GM10847 (cell line): ENCODE results near the gene RBFOX1.

Experiments
- POLR2A ChIP-seq: IDR thresholded peaks from 2 replicates; pipeline ENCODE4 v1.6.1; 2011; ENCODE audit not compliant: insufficient read length; ENCODE audit errors: extremely low read depth

Gene RBFOX1

DNA sequence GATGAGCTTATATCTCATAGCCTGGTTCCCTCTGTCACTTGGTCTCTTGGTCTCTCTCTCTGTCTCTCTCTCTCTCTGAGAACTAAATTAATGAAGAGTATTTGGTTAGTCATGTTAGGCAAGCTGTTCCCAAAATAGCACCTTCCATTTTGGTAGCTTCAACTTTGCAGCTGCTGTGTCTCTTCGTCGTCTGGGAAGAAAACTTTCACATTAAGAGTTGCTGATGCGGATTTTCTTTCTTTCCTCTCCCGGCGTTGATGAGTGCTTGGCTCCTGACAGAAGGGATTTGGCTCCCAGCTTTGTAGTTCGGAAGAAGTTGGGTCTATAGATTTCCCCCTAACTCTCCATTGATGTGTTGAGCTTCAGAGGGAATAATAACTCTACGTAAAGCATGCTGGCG lies at the start of gene RBFOX1:
RBFOX1 (plus strand) TSS at position 235 of the 400 bp plus-strand sequence.
- no peak for TF ChIP-seq POLR2A

DNA sequence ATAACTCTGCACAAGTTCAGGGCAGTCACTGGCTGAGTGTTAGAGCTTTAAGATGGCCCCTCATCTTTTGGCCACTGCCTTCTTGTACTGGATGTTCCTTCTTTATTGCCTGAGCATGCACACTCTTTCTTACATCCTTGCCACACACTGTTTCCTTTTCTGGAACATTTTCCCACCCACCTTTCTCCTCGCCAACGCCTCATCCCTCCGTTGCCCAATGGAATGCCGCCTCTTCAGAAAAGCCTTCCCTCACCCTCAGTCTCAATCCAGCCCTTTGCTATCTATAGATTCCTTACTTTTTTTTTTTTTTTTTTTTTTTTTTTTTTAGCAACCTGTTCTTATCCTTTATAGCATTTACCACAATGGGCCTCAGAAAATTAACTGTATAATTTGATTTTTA lies 47.9 kb upstream of the RBFOX1 start:
- TF ChIP-seq POLR2A, result no peak

DNA sequence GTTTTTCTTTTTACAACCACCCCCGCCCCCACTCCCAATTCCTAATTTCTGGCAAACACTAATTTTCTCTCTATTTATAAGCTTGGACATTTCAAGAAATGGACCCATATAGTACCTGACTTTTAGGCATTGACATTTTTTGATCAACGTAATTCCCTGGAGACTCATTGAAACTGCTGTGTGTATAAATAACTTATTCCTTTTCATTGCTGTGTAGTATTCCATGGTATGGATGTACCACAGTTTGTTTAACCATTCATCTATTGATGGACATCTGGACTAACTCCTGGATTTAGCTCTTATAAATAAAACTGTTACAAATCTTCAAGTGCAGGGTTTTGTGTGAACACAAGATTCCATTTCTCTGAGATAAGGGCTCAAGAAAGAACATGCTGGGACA lies 47.1 kb upstream of the RBFOX1 start:
- no peak for TF ChIP-seq POLR2A

DNA sequence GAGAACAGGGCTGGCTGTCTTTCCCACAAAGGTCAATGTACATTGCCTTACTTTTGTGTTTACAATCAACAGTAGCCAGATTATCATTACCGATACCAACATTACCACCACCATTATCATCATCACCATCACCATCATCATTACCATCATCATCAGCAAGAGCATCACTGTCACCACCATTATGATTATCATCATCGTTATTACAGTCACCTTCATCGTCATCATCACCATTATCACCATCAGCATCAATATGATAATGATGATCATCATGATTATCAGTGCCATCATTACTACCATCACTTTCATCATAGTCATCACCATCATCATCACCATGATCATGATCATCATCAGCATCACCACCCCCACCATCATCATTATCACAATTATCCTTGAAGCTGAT lies 43.3 kb upstream of the RBFOX1 start:
- no peak for TF ChIP-seq POLR2A

DNA sequence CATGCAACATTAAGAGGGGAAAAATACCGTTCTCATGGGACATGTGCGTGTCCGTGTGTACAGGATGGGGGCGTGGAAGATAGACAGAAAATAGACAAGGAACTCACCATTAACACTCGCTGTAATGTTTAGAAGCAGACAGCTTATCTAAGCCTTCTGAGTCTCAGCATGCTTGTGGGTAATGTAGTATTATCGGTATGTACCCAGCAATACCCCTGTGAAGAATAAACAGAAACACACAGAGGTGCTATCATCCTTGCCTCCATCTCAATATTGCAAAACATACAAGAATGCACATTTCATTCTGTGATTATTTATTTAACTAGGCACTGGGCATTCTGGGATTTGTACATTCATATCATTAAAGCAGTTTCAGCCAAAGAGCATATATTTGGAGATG lies 42.0 kb upstream of the RBFOX1 start:
- TF ChIP-seq POLR2A, result no peak

DNA sequence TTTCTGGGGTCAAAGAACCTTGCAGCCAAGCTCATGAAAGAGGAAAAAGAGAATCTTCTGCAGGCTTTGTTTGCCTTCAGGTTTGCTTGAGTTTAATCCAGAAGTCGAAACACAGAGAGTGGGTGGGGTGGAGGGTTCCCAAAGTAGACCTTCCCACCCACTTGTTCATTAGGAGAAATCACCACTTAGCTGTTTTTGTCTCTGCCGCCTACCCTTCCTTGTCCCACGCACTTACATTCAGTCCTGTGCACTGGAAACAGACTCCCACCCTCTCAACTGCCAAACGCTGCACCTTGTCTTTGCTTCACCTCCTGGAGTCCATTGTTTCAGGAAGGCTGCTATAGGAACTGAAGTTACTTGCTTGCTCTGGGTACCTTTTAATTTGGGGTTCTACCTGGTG lies 38.6 kb upstream of the RBFOX1 start:
- TF ChIP-seq POLR2A, result no peak

DNA sequence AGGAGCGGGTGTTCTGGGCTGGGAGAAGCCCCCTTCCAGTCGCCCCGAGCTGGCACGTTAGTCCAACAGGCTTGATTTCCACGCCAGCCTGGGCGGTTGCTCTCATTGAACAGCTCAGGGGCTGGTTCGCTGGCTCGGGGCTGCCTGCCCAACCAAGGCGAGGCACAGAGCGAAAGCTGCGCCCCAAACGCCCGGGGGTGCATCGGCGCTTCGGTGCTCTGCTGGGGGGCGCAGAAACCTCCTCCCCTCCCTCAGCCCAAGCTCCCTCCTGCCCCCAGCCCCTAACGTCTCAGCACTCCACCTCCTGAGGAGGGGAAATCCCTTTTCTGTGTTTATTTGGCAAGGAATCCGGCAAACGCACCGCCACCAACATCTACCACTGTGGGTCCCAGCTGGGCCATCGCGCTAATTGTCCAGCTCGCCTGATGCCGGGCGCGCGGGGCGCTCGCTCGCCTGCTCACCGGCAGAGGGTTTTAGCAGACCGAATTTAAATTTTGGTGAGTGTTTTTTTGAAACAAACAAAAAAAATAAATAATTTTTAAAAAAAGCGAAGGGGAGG lies 29.5 kb upstream of the RBFOX1 start:
- no peak for TF ChIP-seq POLR2A

DNA sequence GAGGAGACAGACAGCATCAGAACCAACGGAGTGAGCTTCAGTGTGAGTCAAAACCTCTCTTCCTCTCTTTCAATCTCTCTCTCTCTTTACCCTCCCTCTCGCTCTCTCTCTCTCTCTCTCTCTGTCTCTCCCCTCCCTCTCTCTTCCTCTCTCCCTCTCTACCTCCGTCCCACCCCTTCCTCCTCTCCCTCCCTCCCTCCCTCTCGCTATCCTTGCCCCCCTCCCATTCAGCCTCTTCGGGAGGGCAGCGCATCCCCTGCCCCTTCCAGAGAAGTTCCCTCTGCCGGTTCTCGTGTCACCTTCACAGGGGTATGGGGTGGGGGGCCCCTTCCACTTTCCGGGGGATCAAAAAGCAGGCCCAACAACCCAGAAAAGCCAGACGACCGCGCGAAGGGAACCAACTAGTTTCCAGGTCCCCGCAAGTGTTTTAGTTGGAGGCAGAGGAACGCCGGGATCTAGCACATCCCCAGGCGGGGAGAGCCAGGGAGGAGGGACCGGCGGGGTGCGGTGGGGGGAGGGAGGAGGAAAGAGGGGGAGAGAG lies 28.9 kb upstream of the RBFOX1 start:
- TF ChIP-seq POLR2A, result no peak

DNA sequence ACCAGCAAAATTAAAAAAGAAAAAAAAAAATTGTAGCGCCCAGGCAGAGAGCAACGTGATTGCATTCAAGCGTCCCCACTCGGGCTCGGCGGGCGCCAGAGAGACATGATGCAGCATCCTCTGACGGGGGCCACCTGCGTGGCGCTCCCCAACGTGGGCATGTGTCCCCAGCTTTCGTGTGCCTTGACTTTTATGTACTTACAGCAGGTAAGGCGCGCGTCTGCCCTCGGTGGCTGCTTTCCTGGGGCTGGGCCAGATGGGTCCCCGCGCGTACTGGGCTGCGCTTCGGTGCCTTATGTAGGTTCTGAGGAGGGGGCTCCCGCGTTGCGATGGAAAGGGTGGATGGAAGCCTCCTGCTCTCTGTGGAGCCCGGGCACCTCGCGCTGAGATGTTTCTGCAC lies 28.4 kb upstream of the RBFOX1 start:
- TF ChIP-seq POLR2A, result no peak

DNA sequence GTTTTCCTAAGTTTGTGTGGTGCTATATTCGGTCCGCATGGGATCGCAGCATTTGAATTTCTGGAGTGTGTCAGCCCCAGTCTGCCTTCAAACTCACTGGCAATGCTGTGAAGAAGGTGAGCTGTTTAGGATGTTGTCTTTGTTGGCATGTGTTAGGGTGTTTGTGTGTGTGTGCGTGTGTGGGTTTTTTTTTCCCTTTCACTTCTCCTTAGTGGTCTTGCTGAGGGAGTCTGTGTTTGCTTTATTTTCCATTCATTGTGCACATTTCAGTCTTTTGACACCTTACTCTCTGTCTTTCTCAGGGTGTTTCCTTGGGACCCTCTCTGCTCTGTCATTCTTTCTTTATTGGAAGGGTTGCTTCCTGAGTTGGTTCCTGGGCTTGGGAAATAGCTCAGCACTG lies 27.7 kb upstream of the RBFOX1 start:
- TF ChIP-seq POLR2A, result no peak

DNA sequence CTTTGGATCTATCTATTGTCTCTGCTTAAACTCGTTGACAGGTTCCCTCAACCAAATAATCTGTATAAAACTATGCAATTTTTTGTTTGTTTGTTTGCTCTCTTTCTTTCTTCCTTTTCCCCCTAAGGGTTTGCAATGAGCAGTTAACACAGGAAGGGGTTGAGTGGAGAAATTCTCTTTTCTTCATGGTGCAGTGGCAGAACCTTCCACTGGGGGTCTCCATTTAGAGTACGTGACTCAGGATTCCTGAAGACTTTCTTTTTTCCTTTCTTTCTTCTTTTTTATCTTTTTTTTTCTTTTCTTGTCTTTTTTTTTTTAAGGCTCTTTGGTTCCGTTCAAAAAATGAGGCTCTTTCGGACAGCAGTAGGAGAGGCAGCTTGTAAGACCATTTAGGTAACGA lies 19.5 kb upstream of the RBFOX1 start:
- no peak for TF ChIP-seq POLR2A

DNA sequence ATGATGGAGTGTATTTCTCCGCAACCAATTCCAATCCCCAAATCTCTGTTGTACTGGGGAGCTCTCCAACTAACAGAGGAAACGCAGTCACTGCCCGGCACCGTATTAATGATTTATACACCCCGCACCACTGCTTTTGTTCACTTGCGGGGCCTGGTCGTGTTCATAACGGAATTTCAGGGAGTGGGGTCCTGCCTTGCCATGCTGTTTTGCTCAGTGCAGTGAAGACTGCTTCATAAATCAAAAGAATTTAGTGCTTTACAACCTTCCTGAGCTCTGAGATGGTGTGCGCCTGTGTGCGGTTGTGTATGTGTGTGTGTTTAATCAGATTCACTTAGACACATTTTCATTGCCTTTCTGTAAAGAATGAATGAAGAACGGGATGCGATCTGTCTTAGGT lies 18.5 kb upstream of the RBFOX1 start:
- TF ChIP-seq POLR2A, result no peak

DNA sequence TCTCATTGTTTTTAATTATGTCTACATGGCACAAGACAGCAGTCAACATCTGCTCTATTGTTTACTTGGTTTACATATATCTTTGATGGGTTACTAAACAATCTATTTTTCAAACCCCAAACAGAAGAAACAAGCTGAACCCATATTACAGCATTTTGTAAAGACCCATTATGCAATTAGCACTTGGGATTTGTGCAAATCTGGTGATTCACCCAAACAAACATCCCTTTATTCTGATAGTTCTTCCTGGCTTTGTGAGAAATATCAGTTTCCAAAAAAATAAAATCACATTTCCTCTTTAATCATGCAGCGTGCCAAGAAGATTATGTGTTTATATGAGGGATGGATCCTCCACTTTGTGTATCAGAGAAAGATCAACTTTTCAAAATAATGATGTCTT lies 16.8 kb upstream of the RBFOX1 start:
- TF ChIP-seq POLR2A, result no peak

DNA sequence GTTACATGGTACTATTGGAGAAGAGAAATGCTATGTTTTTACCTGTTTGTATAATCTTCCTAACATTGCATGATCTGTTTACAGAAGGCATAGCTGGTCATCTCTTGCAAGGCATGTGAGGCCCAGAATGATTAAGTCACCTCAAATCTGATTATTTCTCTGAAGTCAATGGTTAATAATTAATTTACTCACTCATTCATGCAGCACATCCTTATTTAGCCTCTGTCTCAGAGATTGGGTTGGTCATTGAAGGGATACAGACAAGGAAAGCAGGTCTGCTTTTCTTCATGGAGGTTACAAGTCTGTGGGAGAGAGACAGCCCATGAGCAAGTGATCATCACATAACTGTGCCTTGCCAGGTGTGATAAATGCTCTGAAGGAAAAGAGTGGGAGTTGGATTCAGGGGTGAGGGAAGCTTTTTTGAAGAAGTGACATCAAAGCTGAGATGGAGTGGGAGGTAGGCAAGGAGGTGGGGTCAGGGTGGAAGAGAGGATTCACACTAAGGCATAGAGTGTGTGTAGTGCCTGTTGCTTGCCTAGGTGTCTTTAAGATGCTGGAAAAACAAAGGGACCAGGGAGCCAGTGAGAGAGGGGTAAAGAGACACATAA lies 16.3 kb upstream of the RBFOX1 start:
- TF ChIP-seq POLR2A, result no peak

DNA sequence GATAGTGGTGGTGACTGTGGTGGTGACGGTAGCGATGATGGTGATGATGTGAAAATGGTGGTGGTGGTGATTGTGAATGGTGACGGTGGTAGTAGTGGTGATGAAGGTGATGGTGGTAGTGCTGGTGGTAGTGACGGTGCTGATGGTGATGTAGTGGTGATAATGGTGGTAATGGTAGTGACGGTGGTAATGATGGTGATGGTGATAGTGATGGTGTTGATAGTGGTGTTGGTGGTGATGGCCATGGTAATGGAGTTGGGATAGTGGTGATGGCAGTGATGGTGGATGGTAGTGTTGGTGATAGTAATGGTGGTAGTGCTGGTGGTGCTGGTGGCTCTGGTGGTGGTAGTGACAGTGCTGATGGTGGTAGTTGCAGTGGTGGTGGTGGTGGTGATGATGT lies 14.7 kb upstream of the RBFOX1 start:
- TF ChIP-seq POLR2A, result no peak

DNA sequence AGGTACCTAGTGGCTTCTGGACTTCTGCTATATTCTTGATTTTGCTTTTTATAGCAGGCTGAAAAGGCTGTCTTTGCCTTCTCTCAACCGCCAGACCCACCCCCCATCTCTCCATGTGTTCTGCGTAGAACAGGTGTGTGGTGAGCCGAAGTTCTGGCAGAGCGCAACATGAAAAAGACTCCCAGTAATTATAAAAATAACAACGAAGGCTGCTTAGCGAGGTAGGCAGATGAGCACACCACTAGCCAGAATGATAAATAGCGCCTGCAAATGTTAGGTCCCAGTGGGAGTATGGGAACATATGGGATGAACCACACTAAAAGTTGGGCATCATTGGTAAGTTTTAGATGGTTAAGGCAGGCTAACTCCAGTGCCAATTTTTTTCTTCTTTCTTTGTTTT lies 14.0 kb upstream of the RBFOX1 start:
- TF ChIP-seq POLR2A, result no peak

DNA sequence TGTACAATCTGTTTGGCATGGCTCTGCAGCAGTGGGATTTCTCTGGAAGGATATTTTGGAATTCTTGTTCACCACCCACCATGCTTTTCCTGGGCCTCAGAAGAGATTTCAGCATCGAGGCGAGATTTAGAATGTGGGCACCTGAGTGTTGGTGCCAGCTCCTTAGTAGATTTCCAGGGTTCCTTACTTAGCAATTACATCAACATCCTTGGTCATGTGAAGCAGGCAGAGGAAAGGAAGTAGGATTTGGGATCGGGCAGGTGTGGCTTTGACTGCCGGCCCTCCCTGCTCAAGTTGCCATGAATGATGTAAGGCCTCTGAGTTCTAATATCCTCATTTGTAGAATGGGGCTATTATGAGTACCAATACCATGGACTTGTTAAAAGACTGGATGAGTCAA lies 13.1 kb upstream of the RBFOX1 start:
- no peak for TF ChIP-seq POLR2A
